ENCODE results near the gene DNAH2. TPM values are rescaled to one million over a fixed set of nuclear protein-coding genes. Genes with fewer than 3 reads are reported as not detected.
"Not testable (repeated sequence)": the region's sequence is repeated elsewhere in the genome, so short reads cannot be mapped to it uniquely, and the experiment has no call there.

DNAH2 gene
- polyA plus RNA-seq, 2 donors: 0.06 to 0.10 TPM

- Histone ChIP-seq H3K4me3 (ENCODE audit: low read depth in 1 of 2, low read length in 2 of 2) (peak within 1 kb of the TSS; percentile 56 to 82), H3K27ac (ENCODE audit: low read depth in 2 of 2, low read length in 1 of 2) (peak within 1 kb of the TSS; percentile 92 to 98), H3K4me1 (ENCODE audit: control insufficient read depth in 2 of 2, insufficient read depth in 2 of 2, low read length in 1 of 2) (peaks cover 6 to 21% of the 10 kb centered on the region in 2 donors), H3K9me3 (ENCODE audit: control insufficient read depth in 2 of 2, insufficient read depth in 1 of 2, low read depth in 1 of 2, low read length in 1 of 2) (no peaks in the 10 kb centered on the region), H3K36me3 (ENCODE audit: control insufficient read depth in 2 of 2, insufficient read depth in 2 of 2, low read length in 1 of 2) (peaks cover 0 to 3% of the 10 kb centered on the region in 2 donors), H3K27me3 (ENCODE audit: control insufficient read depth in 1 of 2, insufficient read depth in 2 of 2, low read length in 2 of 2) (no peaks in the 10 kb centered on the region)
- 2% methylated on average over 48 of the region's 48 CpGs for WGBS, 2 donors
These were observed 140.4 kb downstream of the DNAH2 start, which contains the start of gene CYB5D1 for GRCh38 chr17:7857713-7858521. TSS of gene CYB5D1 (plus strand) at chr17:7858003. CDS start at chr17:7858135, 132 bp downstream.

GRCh38 chr17:7858522-7858810 lies 140.9 kb downstream of the DNAH2 start:
- WGBS, 2 donors: 10 to 25% methylated on average over 20 of the region's 20 CpGs
- H3K4me1 ChIP-seq (ENCODE audit: control insufficient read depth in 2 of 2, insufficient read depth in 2 of 2, low read length in 1 of 2): peaks cover 6 to 18% of the 10 kb centered on the region in 2 donors
- no peaks in the 10 kb centered on the region for H3K36me3 ChIP-seq (ENCODE audit: control insufficient read depth in 2 of 2, insufficient read depth in 2 of 2, low read length in 1 of 2)
- no peaks in the 10 kb centered on the region for H3K27me3 ChIP-seq (ENCODE audit: control insufficient read depth in 1 of 2, insufficient read depth in 2 of 2, low read length in 2 of 2)
- H3K4me3 ChIP-seq (ENCODE audit: low read depth in 1 of 2, low read length in 2 of 2): peak overlapping the region; percentile 56 to 82
- H3K27ac ChIP-seq (ENCODE audit: low read depth in 2 of 2, low read length in 1 of 2): peak overlapping the region; percentile 92 to 98
- no peaks in the 10 kb centered on the region for H3K9me3 ChIP-seq (ENCODE audit: control insufficient read depth in 2 of 2, insufficient read depth in 1 of 2, low read depth in 1 of 2, low read length in 1 of 2)

GRCh38 chr17:7859028-7859427 lies 141.5 kb downstream of the DNAH2 start:
- H3K27me3 ChIP-seq (ENCODE audit: control insufficient read depth in 1 of 2, insufficient read depth in 2 of 2, low read length in 2 of 2): no peaks in the 10 kb centered on the region
- no peaks in the 10 kb centered on the region for H3K36me3 ChIP-seq (ENCODE audit: control insufficient read depth in 2 of 2, insufficient read depth in 2 of 2, low read length in 1 of 2)
- H3K27ac ChIP-seq (ENCODE audit: low read depth in 2 of 2, low read length in 1 of 2): no peak overlapping the region
- WGBS, 2 donors: 77 to 80% methylated on average over 8 of the region's 8 CpGs
- H3K4me1 ChIP-seq (ENCODE audit: control insufficient read depth in 2 of 2, insufficient read depth in 2 of 2, low read length in 1 of 2): peaks cover 6 to 18% of the 10 kb centered on the region in 2 donors
- H3K4me3 ChIP-seq (ENCODE audit: low read depth in 1 of 2, low read length in 2 of 2): peak overlapping the region; percentile 56 to 82
- H3K9me3 ChIP-seq (ENCODE audit: control insufficient read depth in 2 of 2, insufficient read depth in 1 of 2, low read depth in 1 of 2, low read length in 1 of 2): no peaks in the 10 kb centered on the region

- no peaks in the 10 kb centered on the region for H3K36me3 ChIP-seq (ENCODE audit: control insufficient read depth in 2 of 2, insufficient read depth in 2 of 2, low read length in 1 of 2)
- H3K4me3 ChIP-seq (ENCODE audit: low read depth in 1 of 2, low read length in 2 of 2): no peak overlapping the region
- H3K4me1 ChIP-seq (ENCODE audit: control insufficient read depth in 2 of 2, insufficient read depth in 2 of 2, low read length in 1 of 2): peaks cover 3 to 13% of the 10 kb centered on the region in 2 donors
- no peaks in the 10 kb centered on the region for H3K27me3 ChIP-seq (ENCODE audit: control insufficient read depth in 1 of 2, insufficient read depth in 2 of 2, low read length in 2 of 2)
- H3K9me3 ChIP-seq (ENCODE audit: control insufficient read depth in 2 of 2, insufficient read depth in 1 of 2, low read depth in 1 of 2, low read length in 1 of 2): no peaks in the 10 kb centered on the region
- no peak overlapping the region for H3K27ac ChIP-seq (ENCODE audit: low read depth in 2 of 2, low read length in 1 of 2)
- 22 to 28% methylated on average over 3 of the region's 3 CpGs for WGBS, 2 donors
These were observed 145.3 kb downstream of the DNAH2 start for GRCh38 chr17:7862692-7863437.

- 55 to 68% methylated on average over 5 of the region's 5 CpGs for WGBS, 2 donors
- H3K27me3 ChIP-seq (ENCODE audit: control insufficient read depth in 1 of 2, insufficient read depth in 2 of 2, low read length in 2 of 2); H3K4me3 ChIP-seq (ENCODE audit: low read depth in 1 of 2, low read length in 2 of 2); H3K4me1 ChIP-seq (ENCODE audit: control insufficient read depth in 2 of 2, insufficient read depth in 2 of 2, low read length in 1 of 2); H3K9me3 ChIP-seq (ENCODE audit: control insufficient read depth in 2 of 2, insufficient read depth in 1 of 2, low read depth in 1 of 2, low read length in 1 of 2); H3K36me3 ChIP-seq (ENCODE audit: control insufficient read depth in 2 of 2, insufficient read depth in 2 of 2, low read length in 1 of 2); H3K27ac ChIP-seq (ENCODE audit: low read depth in 2 of 2, low read length in 1 of 2): not testable (repeated sequence)
These were observed 146.8 kb downstream of the DNAH2 start for GRCh38 chr17:7864384-7864783.

GRCh38 chr17:7864995-7865650 lies 147.6 kb downstream of the DNAH2 start:
- Histone ChIP-seq H3K27ac (ENCODE audit: low read depth in 2 of 2, low read length in 1 of 2) (peak overlapping the region in 1 of 2 donors; percentile 51), H3K4me3 (ENCODE audit: low read depth in 1 of 2, low read length in 2 of 2) (no peak overlapping the region), H3K27me3 (ENCODE audit: control insufficient read depth in 1 of 2, insufficient read depth in 2 of 2, low read length in 2 of 2) (no peaks in the 10 kb centered on the region), H3K9me3 (ENCODE audit: control insufficient read depth in 2 of 2, insufficient read depth in 1 of 2, low read depth in 1 of 2, low read length in 1 of 2) (no peaks in the 10 kb centered on the region), H3K4me1 (ENCODE audit: control insufficient read depth in 2 of 2, insufficient read depth in 2 of 2, low read length in 1 of 2) (peaks cover 0 to 5% of the 10 kb centered on the region in 2 donors), H3K36me3 (ENCODE audit: control insufficient read depth in 2 of 2, insufficient read depth in 2 of 2, low read length in 1 of 2) (no peaks in the 10 kb centered on the region)
- WGBS, 2 donors: 62 to 73% methylated on average over 5 of the region's 5 CpGs

- H3K27me3 ChIP-seq (ENCODE audit: control insufficient read depth in 1 of 2, insufficient read depth in 2 of 2, low read length in 2 of 2): no peaks in the 10 kb centered on the region
- no peaks in the 10 kb centered on the region for H3K9me3 ChIP-seq (ENCODE audit: control insufficient read depth in 2 of 2, insufficient read depth in 1 of 2, low read depth in 1 of 2, low read length in 1 of 2)
- 36 to 57% methylated on average over 5 of the region's 5 CpGs for WGBS, 2 donors
- H3K4me1 ChIP-seq (ENCODE audit: control insufficient read depth in 2 of 2, insufficient read depth in 2 of 2, low read length in 1 of 2): peaks cover 0 to 5% of the 10 kb centered on the region in 2 donors
- no peak overlapping the region for H3K4me3 ChIP-seq (ENCODE audit: low read depth in 1 of 2, low read length in 2 of 2)
- peak overlapping the region; percentile 53 to 73 for H3K27ac ChIP-seq (ENCODE audit: low read depth in 2 of 2, low read length in 1 of 2)
- H3K36me3 ChIP-seq (ENCODE audit: control insufficient read depth in 2 of 2, insufficient read depth in 2 of 2, low read length in 1 of 2): no peaks in the 10 kb centered on the region
These were observed 150.4 kb downstream of the DNAH2 start for GRCh38 chr17:7867881-7868329.

- 72 to 78% methylated on average over 4 of the region's 4 CpGs for WGBS, 2 donors
- no peaks in the 10 kb centered on the region for H3K36me3 ChIP-seq (ENCODE audit: control insufficient read depth in 2 of 2, insufficient read depth in 2 of 2, low read length in 1 of 2)
- H3K4me3 ChIP-seq (ENCODE audit: low read depth in 1 of 2, low read length in 2 of 2): no peak overlapping the region
- H3K4me1 ChIP-seq (ENCODE audit: control insufficient read depth in 2 of 2, insufficient read depth in 2 of 2, low read length in 1 of 2): no peaks in the 10 kb centered on the region
- H3K27me3 ChIP-seq (ENCODE audit: control insufficient read depth in 1 of 2, insufficient read depth in 2 of 2, low read length in 2 of 2): no peaks in the 10 kb centered on the region
- no peak overlapping the region for H3K27ac ChIP-seq (ENCODE audit: low read depth in 2 of 2, low read length in 1 of 2)
- H3K9me3 ChIP-seq (ENCODE audit: control insufficient read depth in 2 of 2, insufficient read depth in 1 of 2, low read depth in 1 of 2, low read length in 1 of 2): no peaks in the 10 kb centered on the region
These were observed 155.5 kb downstream of the DNAH2 start for GRCh38 chr17:7873051-7873450.

- 85 to 94% methylated on average over 2 of the region's 2 CpGs for WGBS, 2 donors
- no peaks in the 10 kb centered on the region for H3K27me3 ChIP-seq (ENCODE audit: control insufficient read depth in 1 of 2, insufficient read depth in 2 of 2, low read length in 2 of 2)
- no peaks in the 10 kb centered on the region for H3K4me1 ChIP-seq (ENCODE audit: control insufficient read depth in 2 of 2, insufficient read depth in 2 of 2, low read length in 1 of 2)
- no peak overlapping the region for H3K27ac ChIP-seq (ENCODE audit: low read depth in 2 of 2, low read length in 1 of 2)
- H3K9me3 ChIP-seq (ENCODE audit: control insufficient read depth in 2 of 2, insufficient read depth in 1 of 2, low read depth in 1 of 2, low read length in 1 of 2): no peaks in the 10 kb centered on the region
- no peaks in the 10 kb centered on the region for H3K36me3 ChIP-seq (ENCODE audit: control insufficient read depth in 2 of 2, insufficient read depth in 2 of 2, low read length in 1 of 2)
- H3K4me3 ChIP-seq (ENCODE audit: low read depth in 1 of 2, low read length in 2 of 2): no peak overlapping the region
These were observed 158.3 kb downstream of the DNAH2 start for GRCh38 chr17:7875804-7876370.

Measured in esophagus (tissue), 2 donors.